HEK293T (cell line): ENCODE results near the gene TRMT61B.

Experiments
- CTCF ChIA-PET: fragments of 350-600 bp; formaldehyde crosslinking; extraction: SDS; loops from one replicate; lab custom pipeline; 2021; ENCODE audit warnings: antibody characterized with exemption, inconsistent platforms; lab: Yijun Ruan, JAX
- POLR2A ChIA-PET: fragments of 350-600 bp; formaldehyde crosslinking; extraction: SDS; loops from one replicate; lab custom pipeline; 2020; ENCODE audit warnings: antibody characterized with exemption, inconsistent platforms; lab: Yijun Ruan, JAX
- DNase-seq: peaks from one replicate; pipeline ENCODE4 v3.0.0; 2012; ENCODE audit warnings: mixed read lengths; ENCODE audit errors: extremely low spot score
- ARNT ChIP-seq: fragments of 450-650 bp; IDR thresholded peaks from 2 replicates; pipeline ENCODE4 v1.6.1; 2017; ENCODE audit warnings: mild to moderate bottlenecking
- BHLHE40 ChIP-seq: fragments of 450-650 bp; IDR thresholded peaks from 2 replicates; pipeline ENCODE4 v1.6.1; 2016; ENCODE audit warnings: mild to moderate bottlenecking, moderate library complexity, borderline replicate concordance
- CTBP1 ChIP-seq: fragments of 450-650 bp; IDR thresholded peaks from 2 replicates; pipeline ENCODE4 v1.6.1; 2016; ENCODE audit warnings: borderline replicate concordance
- ELF4 ChIP-seq: fragments of 450-650 bp; IDR thresholded peaks from 2 replicates; pipeline ENCODE4 v1.6.1; 2017; ENCODE audit warnings: antibody characterized with exemption
- FOXA1 ChIP-seq: fragments of 450-650 bp; IDR thresholded peaks from 2 replicates; pipeline ENCODE4 v1.6.1; 2016; ENCODE audit warnings: mild to moderate bottlenecking
- FOXK2 ChIP-seq: fragments of 450-650 bp; IDR thresholded peaks from 2 replicates; pipeline ENCODE4 v1.6.1; 2016; ENCODE audit warnings: mild to moderate bottlenecking
- FOXM1 ChIP-seq: fragments of 450-650 bp; IDR thresholded peaks from 2 replicates; pipeline ENCODE4 v1.6.1; 2017; ENCODE audit warnings: mild to moderate bottlenecking, borderline replicate concordance
- HDGF ChIP-seq: fragments of 450-650 bp; IDR thresholded peaks from 2 replicates; pipeline ENCODE4 v1.6.1; 2017; ENCODE audit warnings: antibody characterized with exemption, borderline replicate concordance
- L3MBTL2 ChIP-seq: fragments of 450-650 bp; conservative IDR thresholded peaks from 2 replicates; pipeline ENCODE4 v1.6.1; 2016; ENCODE audit warnings: mild to moderate bottlenecking
- LEF1 ChIP-seq: fragments of 450-650 bp; IDR thresholded peaks from 2 replicates; pipeline ENCODE4 v1.6.1; 2017; ENCODE audit warnings: mild to moderate bottlenecking, borderline replicate concordance
- NFRKB ChIP-seq: fragments of 450-650 bp; IDR thresholded peaks from 2 replicates; pipeline ENCODE4 v1.6.1; 2016; ENCODE audit warnings: mild to moderate bottlenecking, moderate library complexity
- PKNOX1 ChIP-seq: fragments of 450-650 bp; IDR thresholded peaks from 2 replicates; pipeline ENCODE4 v1.6.1; 2016
- SP1 ChIP-seq: fragments of 450-650 bp; IDR thresholded peaks from 2 replicates; pipeline ENCODE4 v1.6.1; 2017
- SUZ12 ChIP-seq: fragments of 450-650 bp; IDR thresholded peaks from 2 replicates; pipeline ENCODE4 v1.6.1; 2016; ENCODE audit warnings: mild to moderate bottlenecking
- TARDBP ChIP-seq: fragments of 450-650 bp; IDR thresholded peaks from 2 replicates; pipeline ENCODE4 v1.6.1; 2016
- ZNF384 ChIP-seq: fragments of 450-650 bp; IDR thresholded peaks from 2 replicates; pipeline ENCODE4 v1.6.1; 2016

Gene TRMT61B

GRCh38 chr2:28901202-28901601 lies 31.1 kb upstream of the TRMT61B start:
- no peak for TF ChIP-seq NFRKB
- no peak for TF ChIP-seq FOXK2
- TF ChIP-seq LEF1, result no peak
- no peak for TF ChIP-seq BHLHE40
- no peak for TF ChIP-seq ARNT
- TF ChIP-seq FOXA1, result no peak
- TF ChIP-seq SUZ12, result no peak
- no peak for TF ChIP-seq CTBP1
- TF ChIP-seq ELF4, result no peak
- no peak for TF ChIP-seq ZNF384
- TF ChIP-seq TARDBP, result no peak
- ChIA-PET POLR2A (no interaction called here), CTCF (no interaction called here)
- DNase-seq, result no peak

- DNase-seq, result no peak
- ChIA-PET CTCF (no interaction called here), POLR2A (no interaction called here)
- TF ChIP-seq NFRKB (no peak), SP1 (no peak), LEF1 (no peak), PKNOX1 (no peak)
These were observed 27.9 kb upstream of the TRMT61B start for GRCh38 chr2:28898048-28898447.

GRCh38 chr2:28896906-28897305 lies 26.8 kb upstream of the TRMT61B start:
- POLR2A ChIA-PET, result interaction anchor here (3.8 kb wide), 1 partner anchor 27 kb away, joined by 22 read pairs; the partner anchor contains the start of gene TRMT61B
- CTCF ChIA-PET, result interaction anchor here (0.7 to 1.2 kb wide), 2 partner anchors 20 to 32 kb away, joined by 3 read pairs; no protein-coding TSS in a partner anchor
- no peak for DNase-seq
- no peak for TF ChIP-seq NFRKB
- TF ChIP-seq PKNOX1, result no peak
- no peak for TF ChIP-seq CTBP1
- TF ChIP-seq TARDBP, result no peak
- no peak for TF ChIP-seq FOXK2
- TF ChIP-seq ZNF384, result no peak
- TF ChIP-seq HDGF, result no peak
- no peak for TF ChIP-seq ELF4
- no peak for TF ChIP-seq L3MBTL2
- no peak for TF ChIP-seq SUZ12

GRCh38 chr2:28895189-28895893 lies 25.2 kb upstream of the TRMT61B start:
- POLR2A ChIA-PET, result interaction anchor here (1.2 to 3.8 kb wide), 4 partner anchors 10 to 33 kb away, joined by 4 to 22 read pairs (median 4); partner anchors contain the start of gene TRMT61B
- TF ChIP-seq BHLHE40, result no peak
- no peak for TF ChIP-seq SUZ12
- no peak for TF ChIP-seq FOXA1
- TF ChIP-seq L3MBTL2, result no peak
- no peak for TF ChIP-seq SP1
- TF ChIP-seq PKNOX1, result no peak
- TF ChIP-seq LEF1, result no peak
- TF ChIP-seq NFRKB, result no peak
- TF ChIP-seq FOXM1, result no peak
- TF ChIP-seq ELF4, result no peak
- TF ChIP-seq HDGF, result no peak
- DNase-seq, result peak; percentile 35
- CTCF ChIA-PET, result no interaction called here

- CTCF ChIA-PET, result no interaction called here
- peak; percentile 97 for DNase-seq
- POLR2A ChIA-PET, result interaction anchor here (1.1 to 3.8 kb wide), 5 partner anchors 11 to 34 kb away, joined by 3 to 22 read pairs (median 4); partner anchors contain the start of gene TRMT61B
- TF ChIP-seq FOXM1 (0 out of 2 replicates have a peak, but pooled peaks have one; percentile 57), ZNF384 (0 out of 2 replicates have a peak, but pooled peaks have one; percentile 16), SP1 (no peak), ARNT (no peak), CTBP1 (no peak), SUZ12 (no peak), PKNOX1 (0 out of 2 replicates have a peak, but pooled peaks have one; percentile 3), BHLHE40 (no peak), HDGF (no peak), NFRKB (peak; percentile 62), FOXA1 (no peak), ELF4 (peak; percentile 68), TARDBP (no peak), L3MBTL2 (peak; percentile 68), FOXK2 (no peak), LEF1 (no peak; the same call in 1 of the 2 replicates)
These were observed 24.5 kb upstream of the TRMT61B start, which contains the start of gene WDR43 for GRCh38 chr2:28894470-28895188. WDR43 (plus strand) TSS chr2:28894667; CDS start chr2:28894699, 32 bp downstream.
